Measurements from ENCODE around the gene OR7D4.

The OR7D4 gene

GRCh38 chr19:9178901-9179300, 40.5 kb downstream of the OR7D4 start, which contains the start of gene OR7D2:
TSS of gene OR7D2 (plus strand) at chr19:9178979. CDS start at chr19:9185782, 6,803 bp downstream.
- no peak for DNase-seq (ENCODE audit: insufficient read length, low spot score)
- no peak for TF ChIP-seq CTCF (IDR thresholded peaks at IDR 0.05; ENCODE audit: insufficient read depth, missing control alignments)
- FAIRE-seq, result no peak

GRCh38 chr19:9175326-9175725, 44.1 kb downstream of the OR7D4 start:
- no peak for TF ChIP-seq CTCF (IDR thresholded peaks at IDR 0.05; ENCODE audit: insufficient read depth, missing control alignments)
- FAIRE-seq (no peak), DNase-seq (ENCODE audit: insufficient read length, low spot score) (no peak)

GRCh38 chr19:9171393-9171991, 47.9 kb downstream of the OR7D4 start:
- DNase-seq (ENCODE audit: insufficient read length, low spot score), result no peak
- TF ChIP-seq CTCF (IDR thresholded peaks at IDR 0.05; ENCODE audit: insufficient read depth, missing control alignments), result no peak
- no peak for FAIRE-seq

GRCh38 chr19:9166846-9167245, 52.5 kb downstream of the OR7D4 start:
- FAIRE-seq (no peak), DNase-seq (ENCODE audit: insufficient read length, low spot score) (no peak)
- TF ChIP-seq CTCF (IDR thresholded peaks at IDR 0.05; ENCODE audit: insufficient read depth, missing control alignments), result no peak

GRCh38 chr19:9165261-9165660, 54.1 kb downstream of the OR7D4 start:
- TF ChIP-seq CTCF (IDR thresholded peaks at IDR 0.05; ENCODE audit: insufficient read depth, missing control alignments), result no peak
- FAIRE-seq, result no peak
- no peak for DNase-seq (ENCODE audit: insufficient read length, low spot score)

DNA sequence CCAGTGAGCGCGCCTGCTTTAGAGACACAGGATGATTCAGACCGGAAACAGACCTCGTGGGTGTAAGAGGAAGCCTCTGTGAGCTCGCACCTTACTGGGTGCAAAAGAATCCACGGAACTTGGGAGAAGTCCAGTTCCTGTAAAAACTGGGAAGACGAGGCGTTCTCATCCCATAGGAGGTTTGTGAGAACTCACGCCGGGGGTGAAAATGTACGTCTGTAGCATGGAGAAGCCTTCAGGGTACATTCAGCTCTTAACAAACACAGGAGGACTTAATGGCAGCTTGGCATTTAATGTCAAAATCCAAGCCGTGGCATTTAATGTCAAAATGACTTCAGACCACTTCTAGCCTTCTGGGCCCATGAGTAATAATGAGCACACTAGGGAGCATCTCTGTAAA, 58.0 kb downstream of the OR7D4 start:
- TF ChIP-seq CTCF (IDR thresholded peaks at IDR 0.05; ENCODE audit: insufficient read depth, missing control alignments), result no peak
- FAIRE-seq, result no peak
- DNase-seq (ENCODE audit: insufficient read length, low spot score), result no peak

All from D721Med (cell line).